T-helper 2 cell treated with Interferon-gamma antibody and Interleukin-4, amounts not matched to agents 5 μg/mL and 100 μg/mL, for 36 hours (primary cell): ENCODE measurements around the gene BATF3.
"Not testable (repeated sequence)": the region's sequence is repeated elsewhere in the genome, so short reads cannot be mapped to it uniquely, and the experiment has no call there.

Experiments
- DNase-seq: peaks from one replicate; pipeline ENCODE4 v3.0.0; 2021; ENCODE audit warnings: low spot score
- H3K27ac Mint-ChIP-seq: one replicate; pipeline ENCODE4 v1.8.0; 2021; ENCODE audit warnings: mild to moderate bottlenecking, mixed read lengths
- H3K27me3 Mint-ChIP-seq: one replicate; pipeline ENCODE4 v1.8.0; 2021; ENCODE audit warnings: low read depth, mixed read lengths
- H3K36me3 Mint-ChIP-seq: one replicate; pipeline ENCODE4 v1.8.0; 2021; ENCODE audit warnings: low read depth, mixed read lengths
- H3K4me1 Mint-ChIP-seq: one replicate; pipeline ENCODE4 v1.8.0; 2021; ENCODE audit warnings: low read depth, mixed read lengths
- H3K4me3 Mint-ChIP-seq: one replicate; pipeline ENCODE4 v1.8.0; 2022; ENCODE audit warnings: mild to moderate bottlenecking, moderate library complexity, mixed read lengths
- H3K9me3 Mint-ChIP-seq: one replicate; pipeline ENCODE4 v1.8.0; 2021; ENCODE audit warnings: mixed read lengths

BATF3 gene, protein sequence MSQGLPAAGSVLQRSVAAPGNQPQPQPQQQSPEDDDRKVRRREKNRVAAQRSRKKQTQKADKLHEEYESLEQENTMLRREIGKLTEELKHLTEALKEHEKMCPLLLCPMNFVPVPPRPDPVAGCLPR

DNA sequence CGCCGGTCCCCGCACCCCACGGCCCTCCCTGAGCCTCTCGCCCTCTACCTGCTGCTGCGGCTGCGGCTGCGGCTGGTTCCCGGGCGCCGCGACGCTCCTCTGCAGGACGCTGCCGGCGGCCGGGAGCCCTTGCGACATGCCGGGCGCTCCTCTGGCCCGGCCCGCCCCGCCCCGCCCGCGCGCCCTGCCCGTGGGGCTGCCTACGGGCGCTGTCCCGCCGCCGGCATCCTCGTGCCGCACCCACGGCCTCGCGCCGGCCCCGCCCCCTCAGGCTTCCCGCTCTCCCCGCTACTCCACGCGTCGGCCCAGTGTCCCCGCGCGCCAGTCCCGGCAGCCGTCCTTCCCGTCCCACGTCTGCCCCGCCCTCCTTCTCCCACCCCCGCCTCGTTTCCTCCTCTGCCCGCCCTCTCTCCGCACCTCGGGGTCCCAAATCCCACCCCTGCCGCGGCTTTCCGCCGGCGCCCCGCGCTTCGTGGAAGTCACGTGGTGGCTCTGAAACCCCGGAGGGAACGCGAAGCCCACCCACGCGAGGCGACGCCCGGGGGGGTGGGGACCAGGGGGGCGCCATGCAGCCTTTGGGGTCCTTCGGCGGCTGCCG, at the start of gene BATF3:
Gene BATF3 (minus strand): TSS at position 216 of the 598 bp plus-strand sequence. CDS start 78 bp downstream, at position 138.
- Mint-ChIP-seq H3K27ac (peak within 1 kb of the TSS; percentile 68), H3K4me3 (peak within 1 kb of the TSS; percentile 80), H3K36me3 (peaks cover 11% of the 10 kb centered on the region), H3K9me3 (no peaks in the 10 kb centered on the region), H3K27me3 (no peaks in the 10 kb centered on the region), H3K4me1 (peaks cover 55% of the 10 kb centered on the region)
- DNase-seq = peak; percentile 63

DNA sequence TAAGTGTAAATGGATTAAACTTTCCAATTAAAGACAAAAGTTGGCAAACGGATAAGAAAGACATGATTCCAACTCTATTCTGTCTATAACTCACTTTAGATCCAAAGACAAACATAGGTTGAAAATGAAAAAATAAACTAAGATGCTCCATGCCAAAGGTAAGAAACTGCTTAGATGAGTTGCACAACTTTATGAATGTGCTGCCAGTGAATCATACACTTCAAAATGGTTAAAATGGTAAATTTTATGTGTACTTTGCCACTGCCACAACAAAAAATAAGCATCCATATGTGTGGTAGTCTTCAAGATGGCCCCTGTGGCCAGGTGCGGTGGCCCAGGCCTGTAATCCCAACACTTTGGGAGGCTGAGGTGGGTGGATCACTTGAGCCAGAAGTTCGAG, 46.9 kb upstream of the BATF3 start:
- DNase-seq = no peak
- H3K27me3 Mint-ChIP-seq = no peaks in the 10 kb centered on the region
- H3K9me3 Mint-ChIP-seq = peaks cover 15% of the 10 kb centered on the region
- H3K27ac Mint-ChIP-seq = no peak overlapping the region
- peaks cover 31% of the 10 kb centered on the region for H3K36me3 Mint-ChIP-seq
- peaks cover 27% of the 10 kb centered on the region for H3K4me1 Mint-ChIP-seq
- no peak overlapping the region for H3K4me3 Mint-ChIP-seq

- no peak for DNase-seq
- Mint-ChIP-seq H3K4me1 (peaks cover 31% of the 10 kb centered on the region), H3K4me3 (no peak overlapping the region), H3K9me3 (peaks cover 20% of the 10 kb centered on the region), H3K27me3 (no peaks in the 10 kb centered on the region), H3K27ac (no peak overlapping the region), H3K36me3 (peaks cover 37% of the 10 kb centered on the region)
These were observed 45.7 kb upstream of the BATF3 start for GRCh38 chr1:212745303-212745702.

- no peak for DNase-seq
These were observed 44.3 kb upstream of the BATF3 start for GRCh38 chr1:212743901-212744475.

DNA sequence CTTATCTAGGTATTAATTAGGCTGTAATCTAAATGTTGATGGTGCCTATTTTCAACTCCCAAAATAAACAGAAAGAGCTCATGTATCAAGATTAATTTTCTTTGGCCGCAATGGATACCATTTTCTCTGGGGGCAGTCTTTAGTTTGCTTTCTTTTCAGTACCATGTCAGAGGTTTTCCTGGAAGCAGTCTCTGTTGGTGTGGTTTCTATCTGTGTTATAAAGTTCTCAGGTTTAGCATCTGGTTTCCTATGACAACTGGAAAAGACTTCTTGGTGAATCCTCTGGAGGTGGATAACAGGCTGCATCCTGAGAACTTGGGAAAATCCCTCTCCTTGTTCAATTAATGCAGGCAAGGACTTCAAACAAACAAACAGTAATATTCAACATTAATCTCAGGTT, 38.7 kb upstream of the BATF3 start:
- Mint-ChIP-seq H3K4me3 (peak overlapping the region; percentile 55), H3K27me3 (no peaks in the 10 kb centered on the region), H3K9me3 (peaks cover 9% of the 10 kb centered on the region), H3K27ac (peak overlapping the region; percentile 84), H3K4me1 (peaks cover 30% of the 10 kb centered on the region), H3K36me3 (peaks cover 34% of the 10 kb centered on the region)
- DNase-seq = no peak

More at GRCh38 chr1:212743901-212744475, 44.3 kb upstream of the BATF3 start:
- H3K9me3 Mint-ChIP-seq = peaks cover 20% of the 10 kb centered on the region
- H3K4me3 Mint-ChIP-seq = no peak overlapping the region
- H3K4me1 Mint-ChIP-seq = peaks cover 32% of the 10 kb centered on the region
- no peaks in the 10 kb centered on the region for H3K27me3 Mint-ChIP-seq
- peaks cover 37% of the 10 kb centered on the region for H3K36me3 Mint-ChIP-seq
- H3K27ac Mint-ChIP-seq = peak overlapping the region; percentile 6

DNA sequence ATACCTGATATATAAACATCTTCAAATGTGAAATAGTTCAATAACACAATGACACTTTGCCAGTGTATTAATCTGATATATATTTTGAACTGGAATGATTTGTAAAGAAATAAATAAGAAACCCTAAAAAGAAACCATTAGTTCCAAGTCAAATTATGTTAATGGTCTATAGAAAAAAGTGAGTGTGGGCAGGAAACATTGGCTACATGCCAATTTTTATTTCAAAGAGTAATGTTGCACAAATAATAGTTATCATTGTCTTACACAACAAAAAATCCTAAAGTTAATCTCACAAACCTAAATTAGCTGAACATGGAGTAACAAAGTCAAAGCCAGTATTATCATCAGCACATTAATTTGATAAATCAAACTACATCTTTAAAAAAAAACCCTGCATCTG, 37.9 kb upstream of the BATF3 start:
- DNase-seq = no peak
- Mint-ChIP-seq H3K36me3 (peaks cover 33% of the 10 kb centered on the region), H3K4me1 (peaks cover 30% of the 10 kb centered on the region), H3K27ac (peak overlapping the region; percentile 37), H3K4me3 (no peak overlapping the region), H3K9me3 (peaks cover 9% of the 10 kb centered on the region), H3K27me3 (no peaks in the 10 kb centered on the region)

- no peak overlapping the region for H3K4me3 Mint-ChIP-seq
- DNase-seq = no peak
- no peaks in the 10 kb centered on the region for H3K27me3 Mint-ChIP-seq
- no peaks in the 10 kb centered on the region for H3K9me3 Mint-ChIP-seq
- peaks cover 17% of the 10 kb centered on the region for H3K36me3 Mint-ChIP-seq
- peaks cover 28% of the 10 kb centered on the region for H3K4me1 Mint-ChIP-seq
- no peak overlapping the region for H3K27ac Mint-ChIP-seq
These were observed 33.5 kb upstream of the BATF3 start for GRCh38 chr1:212733109-212733508.

GRCh38 chr1:212731630-212732029, 32.0 kb upstream of the BATF3 start:
- Mint-ChIP-seq H3K36me3 (peaks cover 17% of the 10 kb centered on the region), H3K4me1 (peaks cover 32% of the 10 kb centered on the region), H3K9me3 (no peaks in the 10 kb centered on the region), H3K4me3 (no peak overlapping the region), H3K27me3 (no peaks in the 10 kb centered on the region), H3K27ac (no peak overlapping the region)
- no peak for DNase-seq

GRCh38 chr1:212728606-212729005, 29.0 kb upstream of the BATF3 start:
- Mint-ChIP-seq H3K4me3 (peak overlapping the region; percentile 29), H3K27ac (peak overlapping the region; percentile 46), H3K27me3 (no peaks in the 10 kb centered on the region)

GRCh38 chr1:212727386-212728181, 27.9 kb upstream of the BATF3 start:
- Mint-ChIP-seq H3K36me3 (peaks cover 31% of the 10 kb centered on the region), H3K9me3 (peaks cover 9% of the 10 kb centered on the region), H3K4me1 (peaks cover 48% of the 10 kb centered on the region), H3K27ac (peak overlapping the region; percentile 64), H3K27me3 (no peaks in the 10 kb centered on the region), H3K4me3 (no peak overlapping the region)
- no peak for DNase-seq

More at GRCh38 chr1:212728606-212729005, 29.0 kb upstream of the BATF3 start:
- Mint-ChIP-seq H3K4me1 (peaks cover 39% of the 10 kb centered on the region), H3K9me3 (peaks cover 5% of the 10 kb centered on the region), H3K36me3 (peaks cover 27% of the 10 kb centered on the region)
- no peak for DNase-seq

DNA sequence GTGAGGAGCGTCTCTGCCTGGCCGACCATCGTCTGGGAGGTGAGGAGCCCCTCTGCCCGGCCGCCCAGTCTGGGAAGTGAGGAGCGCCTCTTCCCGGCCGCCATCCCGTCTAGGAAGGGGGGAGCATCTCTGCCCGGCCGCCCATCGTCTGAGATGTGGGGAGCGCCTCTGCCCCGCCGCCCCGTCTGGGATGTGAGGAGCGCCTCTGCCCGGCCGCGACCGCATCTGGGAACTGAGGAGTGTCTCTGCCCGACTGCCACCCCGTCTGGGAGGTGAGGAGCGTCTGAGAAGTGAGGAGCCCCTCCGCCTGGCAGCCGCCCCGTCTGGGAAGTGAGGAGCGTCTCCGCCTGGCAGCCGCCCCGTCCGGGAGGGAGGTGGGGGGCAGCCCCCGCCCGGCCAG, 25.0 kb upstream of the BATF3 start:
- peaks cover 28% of the 10 kb centered on the region for H3K36me3 Mint-ChIP-seq
- H3K27me3 Mint-ChIP-seq, DNase-seq, H3K9me3 Mint-ChIP-seq, H3K4me3 Mint-ChIP-seq, H3K27ac Mint-ChIP-seq: not testable (repeated sequence)
- H3K4me1 Mint-ChIP-seq = peaks cover 56% of the 10 kb centered on the region

DNA sequence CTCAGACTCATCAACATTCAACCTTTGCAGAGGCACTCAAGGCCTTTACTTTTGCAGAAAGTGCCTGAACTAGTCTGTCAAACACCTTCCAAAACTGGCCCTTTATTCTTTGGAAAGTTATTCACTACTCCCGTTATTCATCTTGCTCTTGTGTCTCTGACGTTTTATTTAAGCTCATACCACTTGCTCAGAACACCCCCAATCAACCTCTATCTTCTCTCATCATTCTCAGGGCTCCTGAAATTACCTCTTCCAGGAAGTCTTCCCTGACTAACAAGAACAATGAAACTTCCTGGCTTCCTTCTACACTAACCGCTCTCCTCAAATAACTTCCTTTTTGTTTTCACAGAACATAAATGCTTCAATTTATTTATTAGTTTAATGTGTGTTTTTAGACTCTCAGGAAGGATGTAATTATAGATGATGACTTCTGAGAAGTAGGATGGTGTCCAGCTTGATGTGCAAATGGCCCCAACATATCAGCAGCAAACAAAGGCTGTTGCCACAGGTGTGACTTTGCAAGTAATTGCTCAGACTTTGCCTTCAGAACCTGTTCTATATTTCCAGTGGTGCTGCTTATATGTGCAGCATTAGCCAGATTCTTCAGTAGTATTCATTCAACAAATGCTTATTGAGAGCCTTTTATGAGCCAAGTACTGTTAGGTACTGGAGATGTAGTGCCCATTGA, 22.8 kb upstream of the BATF3 start:
- DNase-seq = no peak
- Mint-ChIP-seq H3K9me3 (peaks cover 9% of the 10 kb centered on the region), H3K27me3 (no peaks in the 10 kb centered on the region), H3K36me3 (peaks cover 23% of the 10 kb centered on the region), H3K4me1 (peaks cover 49% of the 10 kb centered on the region), H3K27ac (peak overlapping the region; percentile 81), H3K4me3 (peak overlapping the region; percentile 52)

DNA sequence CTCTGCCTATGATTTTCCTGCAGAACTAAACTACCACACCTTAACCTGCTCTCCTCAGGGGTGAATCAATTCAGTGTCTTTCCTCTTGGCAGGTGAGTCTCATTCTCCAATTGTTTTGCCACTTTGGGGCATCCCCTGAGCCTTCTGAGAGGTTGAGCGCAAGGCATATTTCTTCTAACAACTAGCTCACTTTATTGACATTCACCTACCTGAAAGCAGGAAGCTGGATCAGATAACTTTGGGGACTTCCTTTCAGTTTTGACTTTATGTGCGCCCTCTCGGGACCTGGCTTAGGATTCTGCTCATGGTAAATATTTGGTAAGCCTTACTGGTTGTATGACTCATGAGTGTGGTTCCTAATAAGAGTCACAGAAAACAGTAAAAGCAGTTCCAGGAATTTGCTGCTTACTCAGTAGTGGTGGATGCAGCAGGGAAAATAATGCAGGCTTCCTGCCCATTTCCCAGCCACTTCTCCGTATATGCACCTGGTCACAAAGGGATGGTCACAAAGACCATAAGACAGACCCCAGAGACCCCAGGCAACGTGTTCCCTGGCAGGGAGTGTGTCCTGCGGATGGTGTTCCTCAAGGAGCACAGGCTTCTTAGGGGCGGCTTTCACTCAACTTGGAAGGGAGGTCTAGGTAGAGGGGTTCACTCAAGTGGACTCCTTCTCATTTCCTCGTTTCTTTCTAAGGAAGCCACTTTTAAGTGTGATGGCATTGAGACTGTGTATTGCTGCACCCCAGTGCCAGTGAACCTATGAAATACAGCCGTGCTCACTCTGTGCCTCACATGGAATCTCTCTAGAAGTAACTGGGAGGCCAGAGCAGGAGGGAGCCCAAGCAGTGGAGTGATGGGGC, 22.0 kb upstream of the BATF3 start:
- H3K27me3 Mint-ChIP-seq = no peaks in the 10 kb centered on the region
- DNase-seq = peak; percentile 74
- H3K27ac Mint-ChIP-seq = peak overlapping the region; percentile 81
- H3K9me3 Mint-ChIP-seq = peaks cover 9% of the 10 kb centered on the region
- peaks cover 49% of the 10 kb centered on the region for H3K4me1 Mint-ChIP-seq
- peaks cover 23% of the 10 kb centered on the region for H3K36me3 Mint-ChIP-seq
- H3K4me3 Mint-ChIP-seq = peak overlapping the region; percentile 52
